ENCODE data around the gene PLPP1. TPM values are rescaled to one million over a fixed set of nuclear protein-coding genes. Genes with fewer than 3 reads are reported as not detected.

Gene PLPP1
- total RNA-seq, 1 donor from 2014 or later, result 7.9 TPM

GRCh38 chr5:55446640-55447351 is 88.0 kb downstream of the PLPP1 start:
- H3K4me1 Mint-ChIP-seq (ENCODE audit: low read depth), result peaks cover 5% of the 10 kb centered on the region
- H3K9me3 Mint-ChIP-seq (ENCODE audit: low read depth), result no peaks in the 10 kb centered on the region
- TF ChIP-seq CTCF (IDR thresholded peaks at IDR 0.05; ENCODE audit: unreplicated experiment), result no peak
- H3K27ac Mint-ChIP-seq, result no peak overlapping the region
- H3K4me3 Mint-ChIP-seq (ENCODE audit: low read depth), result no peak overlapping the region
- no peak for DNase-seq (ENCODE audit: low spot score, unreplicated experiment)
- H3K36me3 Mint-ChIP-seq (ENCODE audit: insufficient read depth), result peaks cover 2% of the 10 kb centered on the region
- H3K27me3 Mint-ChIP-seq, result no peaks in the 10 kb centered on the region

- DNase-seq (ENCODE audit: low spot score, unreplicated experiment), result no peak
- Mint-ChIP-seq H3K9me3 (ENCODE audit: low read depth) (no peaks in the 10 kb centered on the region), H3K36me3 (ENCODE audit: insufficient read depth) (peaks cover 2% of the 10 kb centered on the region), H3K27me3 (no peaks in the 10 kb centered on the region), H3K4me3 (ENCODE audit: low read depth) (no peak overlapping the region), H3K27ac (no peak overlapping the region), H3K4me1 (ENCODE audit: low read depth) (peaks cover 5% of the 10 kb centered on the region)
- no peak for TF ChIP-seq CTCF (IDR thresholded peaks at IDR 0.05; ENCODE audit: unreplicated experiment)
Measured at GRCh38 chr5:55445791-55446190, 89.0 kb downstream of the PLPP1 start.

GRCh38 chr5:55441954-55442353 is 92.8 kb downstream of the PLPP1 start:
- Mint-ChIP-seq H3K27me3 (no peaks in the 10 kb centered on the region), H3K4me1 (ENCODE audit: low read depth) (peaks cover 16% of the 10 kb centered on the region), H3K27ac (no peak overlapping the region), H3K9me3 (ENCODE audit: low read depth) (no peaks in the 10 kb centered on the region), H3K36me3 (ENCODE audit: insufficient read depth) (peaks cover 12% of the 10 kb centered on the region), H3K4me3 (ENCODE audit: low read depth) (no peak overlapping the region)
- TF ChIP-seq CTCF (IDR thresholded peaks at IDR 0.05; ENCODE audit: unreplicated experiment), result no peak
- DNase-seq (ENCODE audit: low spot score, unreplicated experiment), result no peak

- H3K27ac Mint-ChIP-seq, result no peak overlapping the region
- TF ChIP-seq CTCF (IDR thresholded peaks at IDR 0.05; ENCODE audit: unreplicated experiment), result no peak
- H3K36me3 Mint-ChIP-seq (ENCODE audit: insufficient read depth), result peaks cover 14% of the 10 kb centered on the region
- H3K9me3 Mint-ChIP-seq (ENCODE audit: low read depth), result peaks cover 3% of the 10 kb centered on the region
- H3K4me1 Mint-ChIP-seq (ENCODE audit: low read depth), result peaks cover 16% of the 10 kb centered on the region
- no peaks in the 10 kb centered on the region for H3K27me3 Mint-ChIP-seq
- no peak for DNase-seq (ENCODE audit: low spot score, unreplicated experiment)
- H3K4me3 Mint-ChIP-seq (ENCODE audit: low read depth), result no peak overlapping the region
Measured at GRCh38 chr5:55441107-55441771, 93.5 kb downstream of the PLPP1 start.

GRCh38 chr5:55440188-55440646 is 94.5 kb downstream of the PLPP1 start:
- no peak overlapping the region for H3K4me3 Mint-ChIP-seq (ENCODE audit: low read depth)
- DNase-seq (ENCODE audit: low spot score, unreplicated experiment), result no peak
- no peaks in the 10 kb centered on the region for H3K27me3 Mint-ChIP-seq
- no peak overlapping the region for H3K27ac Mint-ChIP-seq
- peaks cover 12% of the 10 kb centered on the region for H3K4me1 Mint-ChIP-seq (ENCODE audit: low read depth)
- peaks cover 13% of the 10 kb centered on the region for H3K9me3 Mint-ChIP-seq (ENCODE audit: low read depth)
- no peak for TF ChIP-seq CTCF (IDR thresholded peaks at IDR 0.05; ENCODE audit: unreplicated experiment)
- H3K36me3 Mint-ChIP-seq (ENCODE audit: insufficient read depth), result peaks cover 25% of the 10 kb centered on the region
